ENCODE measurements around the gene ZBTB17. TPM values are rescaled to one million over a fixed set of nuclear protein-coding genes. Genes with fewer than 3 reads are reported as not detected.

Gene ZBTB17
- polyA plus RNA-seq (2012; ENCODE audit: insufficient read length, low read depth) = 46.9 TPM

- 0 out of 2 replicates have a peak, but pooled peaks have one; percentile 11 for TF ChIP-seq SIN3A (IDR thresholded peaks at IDR 0.05; ENCODE audit: borderline replicate concordance, insufficient read depth, low read length)
- peak; percentile 73; the same call in 1 of the 2 replicates for TF ChIP-seq POLR2AphosphoS5 (IDR thresholded peaks at IDR 0.05; ENCODE audit: low read depth, low read length)
- peak; percentile 68; the same call in 1 of the 2 replicates for TF ChIP-seq TAF1 (IDR thresholded peaks at IDR 0.05; ENCODE audit: borderline replicate concordance, insufficient read depth, low read length)
- TF ChIP-seq, protein P1, sequence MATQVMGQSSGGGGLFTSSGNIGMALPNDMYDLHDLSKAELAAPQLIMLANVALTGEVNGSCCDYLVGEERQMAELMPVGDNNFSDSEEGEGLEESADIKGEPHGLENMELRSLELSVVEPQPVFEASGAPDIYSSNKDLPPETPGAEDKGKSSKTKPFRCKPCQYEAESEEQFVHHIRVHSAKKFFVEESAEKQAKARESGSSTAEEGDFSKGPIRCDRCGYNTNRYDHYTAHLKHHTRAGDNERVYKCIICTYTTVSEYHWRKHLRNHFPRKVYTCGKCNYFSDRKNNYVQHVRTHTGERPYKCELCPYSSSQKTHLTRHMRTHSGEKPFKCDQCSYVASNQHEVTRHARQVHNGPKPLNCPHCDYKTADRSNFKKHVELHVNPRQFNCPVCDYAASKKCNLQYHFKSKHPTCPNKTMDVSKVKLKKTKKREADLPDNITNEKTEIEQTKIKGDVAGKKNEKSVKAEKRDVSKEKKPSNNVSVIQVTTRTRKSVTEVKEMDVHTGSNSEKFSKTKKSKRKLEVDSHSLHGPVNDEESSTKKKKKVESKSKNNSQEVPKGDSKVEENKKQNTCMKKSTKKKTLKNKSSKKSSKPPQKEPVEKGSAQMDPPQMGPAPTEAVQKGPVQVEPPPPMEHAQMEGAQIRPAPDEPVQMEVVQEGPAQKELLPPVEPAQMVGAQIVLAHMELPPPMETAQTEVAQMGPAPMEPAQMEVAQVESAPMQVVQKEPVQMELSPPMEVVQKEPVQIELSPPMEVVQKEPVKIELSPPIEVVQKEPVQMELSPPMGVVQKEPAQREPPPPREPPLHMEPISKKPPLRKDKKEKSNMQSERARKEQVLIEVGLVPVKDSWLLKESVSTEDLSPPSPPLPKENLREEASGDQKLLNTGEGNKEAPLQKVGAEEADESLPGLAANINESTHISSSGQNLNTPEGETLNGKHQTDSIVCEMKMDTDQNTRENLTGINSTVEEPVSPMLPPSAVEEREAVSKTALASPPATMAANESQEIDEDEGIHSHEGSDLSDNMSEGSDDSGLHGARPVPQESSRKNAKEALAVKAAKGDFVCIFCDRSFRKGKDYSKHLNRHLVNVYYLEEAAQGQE (IDR thresholded peaks at IDR 0.05; ENCODE audit: insufficient read depth in 1 of 2, low read depth in 2 of 2, low read length in 2 of 2) = peak in 1 of 2 experiments; percentile 37; a peak in 1 of 4 replicates
- TF ChIP-seq FOXP2 (optimal IDR thresholded peaks at IDR 0.05; ENCODE audit: borderline replicate concordance, extremely low read depth, extremely low read length, insufficient read depth) = no peak
These were observed at the start of gene ZBTB17 for GRCh38 chr1:15975805-15976680. Gene ZBTB17 (minus strand): TSS chr1:15976101. CDS start chr1:15948495, 27,606 bp downstream.

GRCh38 chr1:16023050-16023653 is 47.3 kb upstream of the ZBTB17 start:
- TF ChIP-seq, protein P1 (IDR thresholded peaks at IDR 0.05; ENCODE audit: insufficient read depth in 1 of 2, low read depth in 2 of 2, low read length in 2 of 2) = no peak
- no peak for TF ChIP-seq FOXP2 (optimal IDR thresholded peaks at IDR 0.05; ENCODE audit: borderline replicate concordance, extremely low read depth, extremely low read length, insufficient read depth)

- TF ChIP-seq, protein P1 (IDR thresholded peaks at IDR 0.05; ENCODE audit: insufficient read depth in 1 of 2, low read depth in 2 of 2, low read length in 2 of 2) = no peak
- TF ChIP-seq TAF1 (IDR thresholded peaks at IDR 0.05; ENCODE audit: borderline replicate concordance, insufficient read depth, low read length) (no peak), FOXP2 (optimal IDR thresholded peaks at IDR 0.05; ENCODE audit: borderline replicate concordance, extremely low read depth, extremely low read length, insufficient read depth) (no peak), POLR2AphosphoS5 (IDR thresholded peaks at IDR 0.05; ENCODE audit: low read depth, low read length) (no peak), SIN3A (IDR thresholded peaks at IDR 0.05; ENCODE audit: borderline replicate concordance, insufficient read depth, low read length) (no peak)
These were observed 46.5 kb upstream of the ZBTB17 start for GRCh38 chr1:16022393-16022792.

GRCh38 chr1:16021681-16022080 is 45.8 kb upstream of the ZBTB17 start, which contains the start of gene CLCNKA:
Gene CLCNKA (plus strand): TSS chr1:16022036. CDS start chr1:16022620, 584 bp downstream.
- TF ChIP-seq, protein P1 (IDR thresholded peaks at IDR 0.05; ENCODE audit: insufficient read depth in 1 of 2, low read depth in 2 of 2, low read length in 2 of 2) = no peak
- no peak for TF ChIP-seq FOXP2 (optimal IDR thresholded peaks at IDR 0.05; ENCODE audit: borderline replicate concordance, extremely low read depth, extremely low read length, insufficient read depth)
- no peak for TF ChIP-seq TAF1 (IDR thresholded peaks at IDR 0.05; ENCODE audit: borderline replicate concordance, insufficient read depth, low read length)
- no peak for TF ChIP-seq SIN3A (IDR thresholded peaks at IDR 0.05; ENCODE audit: borderline replicate concordance, insufficient read depth, low read length)
- no peak for TF ChIP-seq POLR2AphosphoS5 (IDR thresholded peaks at IDR 0.05; ENCODE audit: low read depth, low read length)

Data from PFSK-1 (cell line).